ENCODE data around the gene FGD2. TPM values are rescaled to one million over a fixed set of nuclear protein-coding genes. Genes with fewer than 3 reads are reported as not detected.

The FGD2 gene
- total and polyA plus RNA-seq, 2 of the 8 experiments (the other 6 are each of a cell fraction or from before 2014, with no cell fraction given) = 0.12 to 0.32 TPM

DNA sequence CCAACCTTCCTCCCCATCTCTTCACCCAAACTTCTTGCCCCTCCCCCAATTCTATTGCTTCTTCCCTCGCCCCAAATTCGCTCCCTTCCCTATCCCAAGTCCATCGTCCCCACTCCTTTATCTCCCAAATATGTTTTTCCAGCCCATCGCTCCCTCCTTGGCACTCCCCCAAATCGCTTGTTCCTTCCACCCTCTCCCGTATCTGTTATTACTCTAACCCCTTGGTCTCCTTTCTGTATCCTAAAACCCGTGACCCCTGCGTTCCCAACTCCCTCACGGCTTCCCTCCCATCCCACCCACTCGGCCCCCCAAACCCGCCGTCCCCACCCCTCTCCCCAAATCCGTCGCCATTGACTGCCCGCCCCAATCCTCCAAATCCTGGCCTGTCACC is 20.0 kb upstream of the FGD2 start:
- POLR2A ChIA-PET (ENCODE audit: partially characterized antibody) = interaction anchor here (0.9 to 2.1 kb wide), 19 partner anchors 8 to 272 kb away, joined by 3 to 9 read pairs (median 4); partner anchors contain the start of genes C6orf89, FGD2, PPIL1 and TBC1D22B
- WGBS, 2 experiments (ENCODE audit: extremely low coverage in 1 of 2, insufficient coverage in 1 of 2, insufficient read length in 1 of 2, insufficient replicate concordance in 2 of 2, low coverage in 1 of 2, low lambda C conversion rate in 2 of 2, missing lambda C conversion rate in 1 of 2) = 0% methylated on average over 4 of the region's 15 CpGs; no CpG with 5 or more reads in 1 of the 2 experiments
- no peak for DNase-seq (ENCODE audit: low read depth in 1 of 2, low spot score in 2 of 2)
- CTCF ChIA-PET (ENCODE audit: partially characterized antibody) = interaction anchor here (1.6 to 14.9 kb wide), 2 partner anchors 33 to 202 kb away, joined by 3 to 237 read pairs; no protein-coding TSS in a partner anchor
- Histone ChIP-seq H3K27me3 (replicated peaks in 1 of 4; ENCODE audit: control insufficient read depth in 3 of 4, extremely low read depth in 1 of 4, insufficient read depth in 3 of 4, low read length in 3 of 4) (no peaks in the 10 kb centered on the region; a peak in 1 of 7 replicates), H3K4me2 (ENCODE audit: insufficient read depth in 1 of 2, low read depth in 2 of 2, low read length in 2 of 2) (peak overlapping the region; percentile 97 to 98), H4K8ac (ENCODE audit: extremely low read depth, insufficient read depth, low read length) (peak overlapping the region; percentile 97; the same call in 1 of the 2 replicates), H3K56ac (replicated peaks; ENCODE audit: insufficient read length, low read depth, low read length) (peak overlapping the region; percentile 55), H2BK5ac (ENCODE audit: low read depth, low read length) (peak overlapping the region; percentile 93), H2AFZ (ENCODE audit: low read length) (no peak overlapping the region), H2BK15ac (ENCODE audit: low read length) (0 out of 2 replicates have a peak overlapping the region, but pooled peaks have one; percentile 16), H4K91ac (replicated peaks; ENCODE audit: insufficient read length, low read length) (peak overlapping the region; percentile 95), H2AK5ac (ENCODE audit: low read depth, low read length) (no peak overlapping the region), H3K9ac (replicated peaks in 1 of 4; ENCODE audit: extremely low read depth in 1 of 4, low read depth in 3 of 4, low read length in 3 of 4) (peak overlapping the region; percentile 81 to 99 (median 88)), H3K79me2 (ENCODE audit: control insufficient read depth in 1 of 2, insufficient read depth in 2 of 2, low read length in 2 of 2) (peaks cover 32 to 54% of the 10 kb centered on the region in 2 experiments), H3K27ac (ENCODE audit: low read depth, low read length) (peak overlapping the region; percentile 71), H3K4ac (replicated peaks; ENCODE audit: insufficient read length, low read depth, low read length) (peak overlapping the region; percentile 84), H3K23ac (ENCODE audit: insufficient read length) (no peak overlapping the region), H3K23me2 (ENCODE audit: low read depth, low read length) (peaks cover 13% of the 10 kb centered on the region; the same call in 1 of the 2 replicates), H4K5ac (ENCODE audit: insufficient read length, low read depth, low read length) (peak overlapping the region; percentile 77), H2BK120ac (replicated peaks; ENCODE audit: low read depth, low read length) (no peak overlapping the region), H2BK12ac (ENCODE audit: low read depth, low read length) (no peak overlapping the region), H4K20me1 (replicated peaks in 1 of 2; ENCODE audit: control insufficient read depth in 1 of 2, insufficient read depth in 2 of 2, low read length in 2 of 2) (peaks cover 25 to 33% of the 10 kb centered on the region in 2 experiments), H3K36me3 (ENCODE audit: control insufficient read depth in 2 of 4, insufficient read depth in 4 of 4, low read length in 3 of 4) (no peaks in the 10 kb centered on the region), H2BK20ac (ENCODE audit: low read length) (no peak overlapping the region), H3K79me1 (ENCODE audit: low read depth, low read length) (peaks cover 12% of the 10 kb centered on the region), H3K18ac (ENCODE audit: extremely low read depth, low read length) (no peak overlapping the region; the same call in 1 of the 2 replicates), H3K9me3 (ENCODE audit: insufficient read depth in 2 of 2, low read depth in 1 of 2, low read length in 1 of 2) (no peaks in the 10 kb centered on the region), H3K4me1 (replicated peaks in 1 of 4; ENCODE audit: control insufficient read depth in 3 of 4, insufficient read depth in 4 of 4, low read length in 3 of 4) (peaks cover 10 to 18% (median 14%) of the 10 kb centered on the region in 4 experiments), H3K14ac (ENCODE audit: insufficient read length) (peak overlapping the region; percentile 44), H3K4me3 (ENCODE audit: extremely low read depth in 1 of 4, insufficient read depth in 2 of 4, low read depth in 3 of 4, low read length in 4 of 4) (peak overlapping the region; percentile 84 to 94 (median 90))
- no peak for FAIRE-seq
- TF ChIP-seq ASH2L (IDR thresholded peaks at IDR 0.05; ENCODE audit: low read length) (no peak), RAD21 (IDR thresholded peaks at IDR 0.05 in 1 of 2, conservative IDR thresholded peaks at IDR 0.05 in 1 of 2; ENCODE audit: low read depth in 2 of 2, low read length in 2 of 2) (no peak), BACH1 (IDR thresholded peaks at IDR 0.05; ENCODE audit: low read length) (no peak), NANOG (IDR thresholded peaks at IDR 0.05; ENCODE audit: insufficient read depth, low read depth, low read length, poor library complexity, severe bottlenecking) (no peak), MAX (IDR thresholded peaks at IDR 0.05) (no peak), ATF3 (IDR thresholded peaks at IDR 0.05; ENCODE audit: insufficient read depth, low read depth, low read length) (no peak), RBBP5 (IDR thresholded peaks at IDR 0.05; ENCODE audit: borderline replicate concordance, low read depth, low read length) (no peak), SIX5 (IDR thresholded peaks at IDR 0.05; ENCODE audit: low read depth, low read length) (no peak), EP300 (IDR thresholded peaks at IDR 0.05; ENCODE audit: borderline replicate concordance in 1 of 2, low read depth in 2 of 2, low read length in 2 of 2) (no peak), EGR1 (IDR thresholded peaks at IDR 0.05; ENCODE audit: borderline replicate concordance, low read depth, low read length) (no peak)

Data from H1 (cell line).